A549 (cell line): ENCODE results near the gene TNPO2. TPM values are rescaled to one million over a fixed set of nuclear protein-coding genes. Genes with fewer than 3 reads are reported as not detected.

Source experiments
- ATAC-seq, 2 experiments: fragments of 200-7000 bp in 1 of 2; fragments of >200 bp in 1 of 2; cut with Nextera tagmentation in 1 of 2; cut with Tn5 transposase in 1 of 2; 3 replicates each; pipeline versions ENCODE4 v1.8.0 to v1.9.1; 2018 to 2020; ENCODE audit warnings: mild to moderate bottlenecking in 1 of 2, moderate library complexity in 1 of 2
- CTCF ChIA-PET: fragments of 300-600 bp; sonication (Branson Sonifier 250); formaldehyde crosslinking; extraction: SDS; loops from one replicate; lab custom pipeline; 2021; ENCODE audit warnings: antibody characterized with exemption, inconsistent platforms; lab: Yijun Ruan, JAX
- POLR2A ChIA-PET: fragments of 350-600 bp; formaldehyde crosslinking; extraction: SDS; loops from one replicate; lab custom pipeline; 2021; ENCODE audit warnings: antibody characterized with exemption, inconsistent platforms; lab: Yijun Ruan, JAX
- DNase-seq, 2 experiments: peaks; one replicate each; pipeline versions ENCODE4 v3.0.0 to v3.0.0-alpha.2; 2011 to 2016; ENCODE audit warnings: low read depth in 1 of 2, low spot score in 1 of 2
- FAIRE-seq: peaks from 2 replicates; lab custom pipeline; 2011; peaks lifted over from hg19 to GRCh38; lab: Jason Lieb, UNC
- H3K27ac ChIP-seq, 2 experiments: fragments of >200 bp; sonication (Bioruptor Twin); formaldehyde crosslinking; 3 replicates each; pipeline ENCODE4 v1.5.1; 2016 to 2017
- H3K4me1 ChIP-seq: fragments of >200 bp; sonication (Bioruptor Twin); formaldehyde crosslinking; 3 replicates; pipeline ENCODE4 v1.6.1; 2016
- H3K4me2 ChIP-seq: fragments of >200 bp; sonication (Bioruptor Twin); formaldehyde crosslinking; 3 replicates; pipeline ENCODE4 v1.6.1; 2016
- H3K4me3 ChIP-seq: fragments of >200 bp; sonication (Bioruptor Twin); formaldehyde crosslinking; 3 replicates; pipeline ENCODE4 v1.5.1; 2016
- H3K9me3 ChIP-seq: fragments of >200 bp; sonication (Bioruptor Twin); formaldehyde crosslinking; 3 replicates; pipeline ENCODE4 v1.6.1; 2016
- CHD4 ChIP-seq: fragments of 200-600 bp; sonication (generic); IDR thresholded peaks from 2 replicates; pipeline ENCODE4 v1.6.1; 2016; ENCODE audit warnings: antibody characterized with exemption, mild to moderate bottlenecking, borderline replicate concordance
- E2F6 ChIP-seq: IDR thresholded peaks from 2 replicates; pipeline ENCODE4 v1.6.1; 2012; ENCODE audit warnings: low read depth, borderline replicate concordance
- EHF ChIP-seq: fragments of 250-450 bp; sonication (Bioruptor Pico); IDR thresholded peaks from 2 replicates; pipeline ENCODE4 v1.5.0; 2020; ENCODE audit warnings: mild to moderate bottlenecking
- ESRRA ChIP-seq: fragments of 150-350 bp; IDR thresholded peaks from 2 replicates; pipeline ENCODE4 v1.6.1; 2014; ENCODE audit warnings: mild to moderate bottlenecking, low read length, borderline replicate concordance
- FOSB ChIP-seq: fragments of 250-450 bp; sonication (Bioruptor Pico); IDR thresholded peaks from 2 replicates; pipeline ENCODE4 v1.5.0; 2020; ENCODE audit warnings: mild to moderate bottlenecking, moderate library complexity
- FOXS1 ChIP-seq: fragments of 250-450 bp; sonication (Bioruptor Pico); IDR thresholded peaks from 2 replicates; pipeline ENCODE4 v1.5.0; 2020; ENCODE audit warnings: mild to moderate bottlenecking, moderate library complexity
- GATA3 ChIP-seq: IDR thresholded peaks from 2 replicates; pipeline ENCODE4 v1.6.1; 2012; ENCODE audit warnings: borderline replicate concordance
- HEYL ChIP-seq: fragments of 250-450 bp; sonication (Bioruptor Pico); IDR thresholded peaks from 2 replicates; pipeline ENCODE4 v1.8.0; 2021; ENCODE audit warnings: mild to moderate bottlenecking, moderate library complexity
- HOXA7 ChIP-seq: fragments of 250-450 bp; sonication (Bioruptor Pico); IDR thresholded peaks from 2 replicates; pipeline ENCODE4 v1.5.0; 2020; ENCODE audit warnings: mild to moderate bottlenecking, moderate library complexity
- KDM1A ChIP-seq: fragments of 200-600 bp; sonication (generic); IDR thresholded peaks from 2 replicates; pipeline ENCODE4 v1.6.1; 2016; ENCODE audit warnings: low read depth, mild to moderate bottlenecking
- POLR2A ChIP-seq: IDR thresholded peaks from 2 replicates; pipeline ENCODE4 v1.6.1; 2012; ENCODE audit warnings: mild to moderate bottlenecking, low read length
- POLR2AphosphoS2 ChIP-seq: conservative IDR thresholded peaks from 2 replicates; pipeline ENCODE4 v1.6.1; 2012; ENCODE audit warnings: low read length, improper control_type of control experiment, inconsistent platforms
- RNF2 ChIP-seq: fragments of 200-600 bp; sonication (generic); IDR thresholded peaks from 2 replicates; pipeline ENCODE4 v1.6.1; 2016; ENCODE audit warnings: low read depth, mild to moderate bottlenecking, antibody characterized with exemption, moderate library complexity, borderline replicate concordance
- ZFP36 ChIP-seq: fragments of 450-650 bp; IDR thresholded peaks from 2 replicates; pipeline ENCODE4 v1.6.1; 2014; ENCODE audit warnings: borderline replicate concordance; ENCODE audit not compliant: partially characterized antibody
- ZSCAN20 ChIP-seq: fragments of 250-450 bp; sonication (Bioruptor Pico); IDR thresholded peaks from 2 replicates; pipeline ENCODE4 v1.8.0; 2022; ENCODE audit warnings: mild to moderate bottlenecking, moderate library complexity
- WGBS: methylation state at CpG from one replicate; pipeline ENCODE4 v1.1.6; 2017; ENCODE audit errors: missing lambda C conversion rate; 5-methylcytosine and 5-hydroxymethylcytosine counted together
- polyA plus RNA-seq, 4 experiments: library from polyadenylated mRNA; depleted of rRNA in 3 of 4; stranded (reverse); fragments of >200 nt; fragmentation: RNase III in 1 of 4; extraction: RNeasy Plus Mini Kit Qiagen cat#74134 plus additional on column Dnase treatment in 1 of 4; gene quantifications; 2 replicates in 3 of 4; 3 replicates in 1 of 4; pipeline ENCODE4 v1.2.3, GENCODE V29; 2011 to 2017
- TF ChIP-seq, protein P1 (sequence below): fragments of 250-450 bp; sonication (Bioruptor Pico); IDR thresholded peaks from 2 replicates; pipeline ENCODE4 v1.5.0; 2020; ENCODE audit warnings: low read depth, mild to moderate bottlenecking, moderate library complexity
- TF ChIP-seq, protein P2 (sequence below): fragments of 150-350 bp; IDR thresholded peaks from 2 replicates; pipeline ENCODE4 v1.6.1; 2014; ENCODE audit warnings: low read depth, mild to moderate bottlenecking, low read length
- TF ChIP-seq, protein P3 (sequence below): fragments of 250-450 bp; sonication (Bioruptor Pico); IDR thresholded peaks from 2 replicates; pipeline ENCODE4 v1.5.0; 2021; ENCODE audit warnings: mild to moderate bottlenecking, moderate library complexity, borderline replicate concordance
- TF ChIP-seq, protein P4 (sequence below): IDR thresholded peaks from 2 replicates; pipeline ENCODE4 v1.6.1; 2012

TNPO2 gene
- polyA plus RNA-seq, 2 of the 4 experiments (the other 2 are of a cell fraction) = 33.7 to 41.0 TPM

- FAIRE-seq (no peak), DNase-seq (peak in 1 of 2 experiments; percentile 50), ATAC-seq (peak in 1 of 2 experiments; percentile 22; a peak in 3 of 6 replicates)
- H3K27ac ChIP-seq = peak overlapping the region; percentile 95 to 99
- WGBS = 2% methylated on average over 8 of the region's 24 CpGs
- H3K4me2 ChIP-seq = peak overlapping the region; percentile 93
- H3K4me1 ChIP-seq = peaks cover 11% of the 10 kb centered on the region
- no peaks in the 10 kb centered on the region for H3K9me3 ChIP-seq
- no peak for TF ChIP-seq KDM1A
- TF ChIP-seq, protein P1, sequence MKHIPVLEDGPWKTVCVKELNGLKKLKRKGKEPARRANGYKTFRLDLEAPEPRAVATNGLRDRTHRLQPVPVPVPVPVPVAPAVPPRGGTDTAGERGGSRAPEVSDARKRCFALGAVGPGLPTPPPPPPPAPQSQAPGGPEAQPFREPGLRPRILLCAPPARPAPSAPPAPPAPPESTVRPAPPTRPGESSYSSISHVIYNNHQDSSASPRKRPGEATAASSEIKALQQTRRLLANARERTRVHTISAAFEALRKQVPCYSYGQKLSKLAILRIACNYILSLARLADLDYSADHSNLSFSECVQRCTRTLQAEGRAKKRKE (CRISPR knock-in tag) = no peak
- TF ChIP-seq, protein P2, sequence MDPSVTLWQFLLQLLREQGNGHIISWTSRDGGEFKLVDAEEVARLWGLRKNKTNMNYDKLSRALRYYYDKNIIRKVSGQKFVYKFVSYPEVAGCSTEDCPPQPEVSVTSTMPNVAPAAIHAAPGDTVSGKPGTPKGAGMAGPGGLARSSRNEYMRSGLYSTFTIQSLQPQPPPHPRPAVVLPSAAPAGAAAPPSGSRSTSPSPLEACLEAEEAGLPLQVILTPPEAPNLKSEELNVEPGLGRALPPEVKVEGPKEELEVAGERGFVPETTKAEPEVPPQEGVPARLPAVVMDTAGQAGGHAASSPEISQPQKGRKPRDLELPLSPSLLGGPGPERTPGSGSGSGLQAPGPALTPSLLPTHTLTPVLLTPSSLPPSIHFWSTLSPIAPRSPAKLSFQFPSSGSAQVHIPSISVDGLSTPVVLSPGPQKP = no peak
- TF ChIP-seq ESRRA = no peak
- no peak for TF ChIP-seq CHD4
- no peak for TF ChIP-seq POLR2AphosphoS2
- TF ChIP-seq ZSCAN20 (CRISPR knock-in tag) = no peak
- TF ChIP-seq HEYL (CRISPR knock-in tag) = no peak
- TF ChIP-seq POLR2A = no peak
- TF ChIP-seq, protein P3, sequence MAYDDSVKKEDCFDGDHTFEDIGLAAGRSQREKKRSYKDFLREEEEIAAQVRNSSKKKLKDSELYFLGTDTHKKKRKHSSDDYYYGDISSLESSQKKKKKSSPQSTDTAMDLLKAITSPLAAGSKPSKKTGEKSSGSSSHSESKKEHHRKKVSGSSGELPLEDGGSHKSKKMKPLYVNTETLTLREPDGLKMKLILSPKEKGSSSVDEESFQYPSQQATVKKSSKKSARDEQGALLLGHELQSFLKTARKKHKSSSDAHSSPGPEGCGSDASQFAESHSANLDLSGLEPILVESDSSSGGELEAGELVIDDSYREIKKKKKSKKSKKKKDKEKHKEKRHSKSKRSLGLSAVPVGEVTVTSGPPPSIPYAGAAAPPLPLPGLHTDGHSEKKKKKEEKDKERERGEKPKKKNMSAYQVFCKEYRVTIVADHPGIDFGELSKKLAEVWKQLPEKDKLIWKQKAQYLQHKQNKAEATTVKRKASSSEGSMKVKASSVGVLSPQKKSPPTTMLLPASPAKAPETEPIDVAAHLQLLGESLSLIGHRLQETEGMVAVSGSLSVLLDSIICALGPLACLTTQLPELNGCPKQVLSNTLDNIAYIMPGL (CRISPR knock-in tag) = no peak
- no peak for TF ChIP-seq HOXA7 (CRISPR knock-in tag)
- TF ChIP-seq FOSB (CRISPR knock-in tag) = no peak
- no peak for TF ChIP-seq E2F6
- TF ChIP-seq FOXS1 (CRISPR knock-in tag) = no peak
- TF ChIP-seq RNF2 = no peak
- no peak for TF ChIP-seq GATA3
- TF ChIP-seq, protein P4, sequence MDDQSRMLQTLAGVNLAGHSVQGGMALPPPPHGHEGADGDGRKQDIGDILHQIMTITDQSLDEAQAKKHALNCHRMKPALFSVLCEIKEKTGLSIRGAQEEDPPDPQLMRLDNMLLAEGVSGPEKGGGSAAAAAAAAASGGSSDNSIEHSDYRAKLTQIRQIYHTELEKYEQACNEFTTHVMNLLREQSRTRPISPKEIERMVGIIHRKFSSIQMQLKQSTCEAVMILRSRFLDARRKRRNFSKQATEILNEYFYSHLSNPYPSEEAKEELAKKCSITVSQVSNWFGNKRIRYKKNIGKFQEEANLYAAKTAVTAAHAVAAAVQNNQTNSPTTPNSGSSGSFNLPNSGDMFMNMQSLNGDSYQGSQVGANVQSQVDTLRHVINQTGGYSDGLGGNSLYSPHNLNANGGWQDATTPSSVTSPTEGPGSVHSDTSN = no peak
- ChIA-PET CTCF (interaction anchor here (1.3 to 2.6 kb wide), 4 partner anchors 8 to 178 kb away, joined by 3 to 5 read pairs (median 4); no protein-coding TSS in a partner anchor), POLR2A (interaction anchor here (0.9 kb wide), 1 partner anchor 58 kb away, joined by 3 read pairs; the partner anchor contains the start of genes ZNF490 and ZNF791)
- H3K4me3 ChIP-seq = peak overlapping the region; percentile 97
Observed at GRCh38 chr19:12668932-12669269, 54.8 kb downstream of the TNPO2 start.

DNA sequence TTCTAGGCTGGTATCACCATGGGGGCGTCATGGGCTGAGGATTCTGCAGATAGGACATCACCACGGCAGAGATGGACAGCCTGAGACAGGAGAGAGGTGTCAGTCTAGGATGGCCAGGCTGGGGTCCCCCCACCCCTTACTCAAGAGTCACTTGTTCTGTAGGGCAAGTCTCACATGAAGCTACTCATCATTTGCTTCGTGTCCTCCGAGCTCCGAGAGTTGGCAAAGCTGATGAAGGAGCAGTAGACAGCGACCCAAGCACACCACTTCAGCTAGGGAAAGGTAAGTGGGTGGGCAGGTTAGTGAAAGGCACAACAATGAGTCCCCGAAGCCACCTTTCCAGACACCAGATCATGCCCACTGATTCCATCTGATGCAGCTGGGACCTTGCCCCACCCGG is 55.4 kb downstream of the TNPO2 start:
- POLR2A ChIA-PET = no interaction called here
- no peak for FAIRE-seq
- WGBS = 72% methylated on average over 8 of the region's 8 CpGs
- no peak for ATAC-seq
- H3K4me3 ChIP-seq = peak overlapping the region; percentile 97
- TF ChIP-seq EHF (no peak), ZFP36 (no peak)
- TF ChIP-seq, all 56 proteins: peak for 0
- Histone ChIP-seq H3K4me2 (peak overlapping the region; percentile 93), H3K4me1 (peaks cover 11% of the 10 kb centered on the region), H3K9me3 (no peaks in the 10 kb centered on the region), H3K27ac (peak overlapping the region in 1 of 2 experiments; percentile 95; a peak in 4 of 6 replicates)
- CTCF ChIA-PET = interaction anchor here (1.3 to 2.6 kb wide), 3 partner anchors 8 to 179 kb away, joined by 3 to 5 read pairs (median 3); no protein-coding TSS in a partner anchor
- no peak for DNase-seq
